AG08396 (cell line): Measurements from ENCODE around the gene SPG7.

Experiments used
- DNase-seq: peaks from one replicate; pipeline ENCODE4 v3.0.0; 2012; ENCODE audit warnings: low spot score, mixed read lengths

Gene SPG7

GRCh38 chr16:89547291-89547690, 39.1 kb downstream of the SPG7 start:
- DNase-seq = no peak

GRCh38 chr16:89547860-89548259, 39.7 kb downstream of the SPG7 start:
- no peak for DNase-seq

- DNase-seq = no peak
Measured at GRCh38 chr16:89548344-89549006, 40.3 kb downstream of the SPG7 start.

- DNase-seq = no peak
Measured at GRCh38 chr16:89549007-89549700, 41.0 kb downstream of the SPG7 start.

- no peak for DNase-seq
Measured at GRCh38 chr16:89550421-89551007, 42.3 kb downstream of the SPG7 start.

GRCh38 chr16:89552329-89552728, 44.1 kb downstream of the SPG7 start:
- DNase-seq = no peak

GRCh38 chr16:89552913-89553312, 44.7 kb downstream of the SPG7 start:
- DNase-seq = no peak

GRCh38 chr16:89553733-89554132, 45.5 kb downstream of the SPG7 start:
- no peak for DNase-seq

GRCh38 chr16:89554343-89554742, 46.1 kb downstream of the SPG7 start:
- no peak for DNase-seq

- no peak for DNase-seq
Measured at GRCh38 chr16:89555265-89555664, 47.1 kb downstream of the SPG7 start.

GRCh38 chr16:89555780-89556179, 47.6 kb downstream of the SPG7 start:
- DNase-seq = no peak

GRCh38 chr16:89556750-89557689, 48.8 kb downstream of the SPG7 start:
- peak; percentile 87 for DNase-seq

GRCh38 chr16:89557690-89558490, 49.7 kb downstream of the SPG7 start:
- no peak for DNase-seq

GRCh38 chr16:89560378-89561141, 52.4 kb downstream of the SPG7 start, which contains the start of gene RPL13:
RPL13 (plus strand) TSS chr16:89560682; CDS start chr16:89560960, 278 bp downstream.
- peak; percentile 98 for DNase-seq

GRCh38 chr16:89561142-89561883, 53.1 kb downstream of the SPG7 start:
- DNase-seq = no peak

- DNase-seq = no peak
Measured at GRCh38 chr16:89561884-89562599, 53.8 kb downstream of the SPG7 start.

GRCh38 chr16:89562939-89563338, 54.7 kb downstream of the SPG7 start:
- DNase-seq = no peak

GRCh38 chr16:89563639-89564392, 55.6 kb downstream of the SPG7 start:
- DNase-seq = no peak
